ENCODE measurements around the gene JMJD8.

The JMJD8 gene

GRCh38 chr16:683396-684070 lies 601 bp downstream of the JMJD8 start:
- peak overlapping the region; percentile 91 for H3K27ac ChIP-seq
- TF ChIP-seq CTCF (conservative IDR thresholded peaks at IDR 0.05): no peak

- H3K27ac ChIP-seq: peak overlapping the region; percentile 91
These were observed 1.4 kb downstream of the JMJD8 start for GRCh38 chr16:682493-683395.

GRCh38 chr16:681746-682427 lies 2.2 kb downstream of the JMJD8 start:
- peak overlapping the region; percentile 91 for H3K27ac ChIP-seq
- TF ChIP-seq CTCF (conservative IDR thresholded peaks at IDR 0.05): no peak

More at GRCh38 chr16:682493-683395, 1.4 kb downstream of the JMJD8 start:
- TF ChIP-seq CTCF (conservative IDR thresholded peaks at IDR 0.05): no peak

GRCh38 chr16:680967-681745 lies 3.0 kb downstream of the JMJD8 start:
- peak overlapping the region; percentile 91 for H3K27ac ChIP-seq
- TF ChIP-seq CTCF (conservative IDR thresholded peaks at IDR 0.05): no peak

GRCh38 chr16:680625-680945 lies 3.5 kb downstream of the JMJD8 start:
- no peak for TF ChIP-seq CTCF (conservative IDR thresholded peaks at IDR 0.05)
- H3K27ac ChIP-seq: peak overlapping the region; percentile 91

GRCh38 chr16:679814-680624 lies 4.1 kb downstream of the JMJD8 start, which contains the start of gene STUB1:
Gene STUB1, plus strand, starts transcription at chr16:680410. Its CDS starts 116 bp downstream, at chr16:680526.
- no peak for TF ChIP-seq CTCF (conservative IDR thresholded peaks at IDR 0.05)
- H3K27ac ChIP-seq: peak within 1 kb of the TSS; percentile 91

All from VCaP (cell line).